GM21529 (cell line): ENCODE results near the gene VDAC1.
A peak's percentile ranks its signal among the peaks of the same experiment; 100 is the strongest.
"Not testable (repeated sequence)": the region's sequence is repeated elsewhere in the genome, so short reads cannot be mapped to it uniquely, and the experiment has no call there.

Experiments used
- ATAC-seq: cut with Tn5 transposase; IDR thresholded peaks from one replicate; pipeline ENCODE4 v1.9.1; 2021; ENCODE audit not compliant: unreplicated experiment

The VDAC1 gene

GRCh38 chr5:133968204-133968980, 36.4 kb downstream of the VDAC1 start, which contains the start of gene C5orf15:
TSS of gene C5orf15 (minus strand) at chr5:133968625. CDS start at chr5:133968584, 41 bp downstream.
- ATAC-seq: peak; percentile 96

GRCh38 chr5:133967698-133968203, 37.0 kb downstream of the VDAC1 start:
- peak; percentile 14 for ATAC-seq

DNA sequence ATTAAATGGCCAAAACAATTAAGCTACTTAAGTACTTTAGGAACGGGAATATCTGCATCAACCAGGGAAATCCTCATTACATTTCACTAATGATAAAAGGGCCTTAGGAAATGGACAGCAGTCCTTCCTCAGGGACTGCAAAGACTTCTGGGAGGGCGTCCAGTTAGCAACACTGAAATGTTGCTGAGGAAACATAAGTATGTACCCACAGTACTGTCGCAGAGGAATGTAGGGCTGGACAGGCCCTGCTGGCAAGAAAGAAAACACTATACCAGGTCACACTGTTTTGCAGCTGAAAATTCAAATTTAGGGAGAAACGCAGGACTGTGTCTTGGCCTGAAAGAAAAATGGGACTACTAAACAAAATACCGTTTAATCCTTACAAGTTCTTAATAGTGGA, 37.7 kb downstream of the VDAC1 start:
- ATAC-seq: no peak

DNA sequence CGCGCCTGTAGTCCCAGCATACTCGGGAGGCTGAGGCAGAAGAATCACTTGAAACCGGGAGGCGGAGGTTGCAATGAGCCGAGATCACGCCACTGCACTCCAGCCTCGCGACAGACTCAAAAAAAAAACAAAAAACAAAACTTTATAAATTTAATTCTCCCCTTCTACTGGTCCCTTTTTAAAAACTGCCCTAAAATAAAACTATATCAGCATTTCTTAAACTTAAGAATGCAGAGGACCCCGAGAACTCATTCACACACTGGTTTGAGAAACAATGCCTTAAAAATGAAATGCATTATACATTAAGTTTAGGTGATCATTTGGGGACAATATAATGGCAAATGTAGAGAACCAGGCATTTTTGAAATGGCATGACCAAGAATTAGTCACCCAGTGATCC, 38.7 kb downstream of the VDAC1 start:
- ATAC-seq: no peak

GRCh38 chr5:133963493-133964128, 41.2 kb downstream of the VDAC1 start:
- no peak for ATAC-seq

DNA sequence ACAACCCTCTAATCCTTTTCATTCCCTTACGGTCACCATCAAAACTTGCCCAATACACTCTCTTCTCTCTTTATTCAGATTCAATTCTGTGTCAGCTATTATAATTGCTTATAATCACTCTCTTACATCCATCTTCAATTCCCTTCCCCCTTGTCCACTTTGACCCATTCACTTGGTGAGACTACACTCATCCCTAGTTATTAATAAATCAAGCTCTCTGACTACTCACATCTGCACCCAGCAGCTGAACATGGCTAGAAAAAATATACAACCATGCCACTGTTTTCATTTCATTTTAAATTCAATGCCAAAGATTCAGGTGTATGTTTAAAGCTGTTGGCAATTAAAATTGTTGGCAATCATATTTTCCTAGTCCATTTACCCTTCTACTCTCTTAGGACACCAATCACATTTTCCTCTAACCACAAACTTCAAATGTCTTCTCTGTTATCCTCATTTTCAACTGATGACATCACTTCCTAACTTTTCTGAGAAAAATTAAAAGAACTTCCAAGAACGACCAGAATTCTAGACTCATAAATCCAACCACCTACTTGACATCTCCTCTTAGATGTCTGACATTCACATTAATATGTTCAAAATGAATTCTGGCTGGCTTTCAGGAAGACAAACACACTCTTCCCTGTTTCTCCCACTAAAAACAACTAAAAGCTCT, 41.8 kb downstream of the VDAC1 start:
- ATAC-seq: no peak

GRCh38 chr5:133962131-133962530, 42.6 kb downstream of the VDAC1 start:
- no peak for ATAC-seq

- no peak for ATAC-seq
Observed at GRCh38 chr5:133959643-133960042, 45.1 kb downstream of the VDAC1 start.

GRCh38 chr5:133957591-133957990, 47.2 kb downstream of the VDAC1 start:
- ATAC-seq: peak; percentile 86

GRCh38 chr5:133957080-133957479, 47.7 kb downstream of the VDAC1 start:
- ATAC-seq: peak; percentile 12

GRCh38 chr5:133956196-133956595, 48.6 kb downstream of the VDAC1 start:
- ATAC-seq: not testable (repeated sequence)

GRCh38 chr5:133953568-133954145, 51.1 kb downstream of the VDAC1 start:
- ATAC-seq: no peak

- no peak for ATAC-seq
Observed at GRCh38 chr5:133952729-133953567, 51.8 kb downstream of the VDAC1 start.

- no peak for ATAC-seq
Observed at GRCh38 chr5:133950821-133951612, 53.8 kb downstream of the VDAC1 start.

DNA sequence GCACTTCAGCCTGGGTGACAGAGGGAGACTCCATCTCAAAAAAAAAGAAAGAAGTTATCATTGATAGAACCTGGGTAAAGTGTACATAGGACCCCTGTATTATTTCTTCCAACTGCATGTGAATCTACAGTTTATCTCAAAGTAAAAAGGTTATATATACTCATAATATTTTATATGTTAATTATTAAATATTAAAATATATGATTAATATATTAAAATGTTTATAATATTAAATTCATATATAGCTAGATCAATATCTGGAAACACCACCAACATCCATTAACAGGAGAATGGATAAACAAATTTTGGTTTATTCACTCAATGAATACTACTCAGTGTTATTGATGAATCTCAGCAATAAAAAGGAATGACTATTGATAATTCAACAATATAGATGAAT, 56.1 kb downstream of the VDAC1 start:
- no peak for ATAC-seq

DNA sequence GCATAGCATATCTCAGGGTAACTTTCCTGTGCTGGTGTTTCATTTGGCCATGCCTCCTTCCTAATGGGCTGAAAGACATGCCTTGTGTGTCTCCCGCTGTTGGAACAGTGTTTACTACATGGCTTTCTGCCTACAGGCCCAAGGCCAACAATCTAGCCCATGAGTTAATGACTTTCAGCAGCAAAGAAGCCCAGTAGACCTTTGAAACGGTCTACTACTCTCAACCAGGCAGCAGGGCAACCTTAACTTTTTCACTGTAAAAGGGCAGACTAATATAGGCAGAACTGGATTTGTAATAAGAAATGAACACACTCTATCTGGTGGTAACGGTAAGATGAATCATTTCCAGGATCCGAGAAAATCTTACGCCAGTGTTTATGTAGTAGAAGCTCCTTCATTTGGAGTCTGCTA, 57.3 kb downstream of the VDAC1 start:
- no peak for ATAC-seq

- ATAC-seq: no peak
Observed at GRCh38 chr5:133945568-133945967, 59.2 kb downstream of the VDAC1 start.

DNA sequence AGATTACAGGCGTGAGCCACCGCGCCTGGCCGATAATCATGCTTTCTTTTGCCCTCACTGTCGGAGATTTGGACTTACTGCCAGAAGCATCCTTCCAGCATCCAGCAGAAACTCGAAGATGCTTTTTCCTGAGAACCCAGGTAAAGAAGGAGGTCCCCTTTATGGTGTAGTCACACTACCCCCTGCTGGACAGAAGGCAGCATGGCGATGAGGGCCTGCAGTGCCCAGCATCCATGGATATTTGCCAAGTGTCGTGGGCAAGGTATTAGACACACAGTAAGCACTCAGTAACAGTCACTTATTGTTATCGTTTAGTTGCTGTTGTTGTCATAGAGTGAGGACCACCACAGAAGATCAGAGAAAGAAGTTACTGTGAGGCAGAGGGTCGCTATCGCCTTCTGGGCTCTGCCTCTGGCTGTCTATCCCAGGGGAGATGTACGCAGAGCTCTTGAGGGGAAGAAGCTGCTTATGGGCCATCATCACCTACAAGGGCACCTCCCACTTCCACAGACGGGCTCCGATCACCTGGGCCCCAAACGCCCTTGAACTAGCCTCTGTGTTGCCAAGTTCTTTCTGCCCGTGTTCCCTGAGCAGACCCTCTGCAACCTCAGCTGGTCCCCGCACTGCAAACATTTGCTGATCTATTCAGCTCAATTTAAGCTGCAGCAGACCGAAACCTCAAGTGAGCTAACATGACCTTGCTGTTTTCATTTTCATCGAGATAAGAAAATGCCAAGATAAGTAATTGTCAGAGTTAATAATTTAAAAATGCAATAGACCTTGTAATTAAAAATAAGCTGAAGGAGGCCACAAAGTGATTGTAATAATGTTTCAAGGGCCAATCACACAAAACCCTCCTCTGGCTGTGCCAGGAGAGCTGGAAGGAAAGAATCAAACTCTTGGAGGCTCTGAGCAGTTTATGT, 60.3 kb downstream of the VDAC1 start:
- ATAC-seq: peak; percentile 64

DNA sequence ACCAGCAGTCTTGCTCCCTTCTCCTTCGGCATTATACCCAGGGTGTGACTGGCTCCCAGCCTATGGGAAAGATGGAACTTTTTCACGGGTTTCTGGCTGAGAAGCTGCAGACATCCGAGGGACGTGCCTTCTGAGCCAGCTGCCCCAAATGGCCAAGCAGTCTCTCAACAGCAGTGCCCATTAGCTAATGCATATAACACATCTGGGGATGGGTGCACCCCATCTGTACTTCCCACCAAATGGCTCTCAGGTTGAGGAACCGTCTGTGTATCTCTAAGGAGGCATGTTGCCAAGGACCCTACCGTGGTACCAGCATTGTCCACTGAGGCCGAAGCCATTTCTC, 61.3 kb downstream of the VDAC1 start:
- ATAC-seq: no peak
